Ishikawa (cell line): Measurements from ENCODE around the gene ADGRE3.

Experiments
- CEBPB ChIP-seq: IDR thresholded peaks from 2 replicates; pipeline ENCODE4 v1.6.1; 2012
- CREB1 ChIP-seq: IDR thresholded peaks from 2 replicates; pipeline ENCODE4 v1.6.1; 2012; ENCODE audit warnings: low read depth
- EGR1 ChIP-seq: IDR thresholded peaks from 2 replicates; pipeline ENCODE4 v1.6.1; 2012
- EP300 ChIP-seq: IDR thresholded peaks from 2 replicates; pipeline ENCODE4 v1.6.1; 2012; ENCODE audit warnings: borderline replicate concordance
- FOXM1 ChIP-seq: IDR thresholded peaks from 2 replicates; pipeline ENCODE4 v1.6.1; 2012; ENCODE audit warnings: low read depth, borderline replicate concordance
- NFIC ChIP-seq: IDR thresholded peaks from 2 replicates; pipeline ENCODE4 v1.6.1; 2012
- RAD21 ChIP-seq: IDR thresholded peaks from 2 replicates; pipeline ENCODE4 v1.6.1; 2012; ENCODE audit warnings: low read depth
- REST ChIP-seq: IDR thresholded peaks from 2 replicates; pipeline ENCODE4 v1.6.1; 2012; ENCODE audit warnings: low read depth, mild to moderate bottlenecking
- TAF1 ChIP-seq: IDR thresholded peaks from 2 replicates; pipeline ENCODE4 v1.6.1; 2012; ENCODE audit warnings: low read depth, mild to moderate bottlenecking
- TCF12 ChIP-seq: IDR thresholded peaks from 2 replicates; pipeline ENCODE4 v1.6.1; 2012; ENCODE audit warnings: low read depth
- TEAD4 ChIP-seq: IDR thresholded peaks from 2 replicates; pipeline ENCODE4 v1.6.1; 2012
- USF1 ChIP-seq: IDR thresholded peaks from 2 replicates; pipeline ENCODE4 v1.6.1; 2012
- YY1 ChIP-seq: IDR thresholded peaks from 2 replicates; pipeline ENCODE4 v1.6.1; 2012; ENCODE audit warnings: low read depth
- ZBTB7A ChIP-seq: IDR thresholded peaks from 2 replicates; pipeline ENCODE4 v1.6.1; 2012; ENCODE audit warnings: low read depth
- TF ChIP-seq, protein P1 (sequence below): IDR thresholded peaks from 2 replicates; pipeline ENCODE4 v1.6.1; 2012

The ADGRE3 gene

GRCh38 chr19:14577885-14578427 is 96.7 kb downstream of the ADGRE3 start:
- TF ChIP-seq EP300 (no peak), RAD21 (no peak)

- TF ChIP-seq YY1 (no peak), RAD21 (no peak), EP300 (no peak), TEAD4 (no peak), CREB1 (no peak), EGR1 (no peak), FOXM1 (no peak), CEBPB (no peak), ZBTB7A (no peak), USF1 (no peak), TCF12 (no peak), TAF1 (no peak), NFIC (no peak), REST (no peak)
- TF ChIP-seq, protein P1, sequence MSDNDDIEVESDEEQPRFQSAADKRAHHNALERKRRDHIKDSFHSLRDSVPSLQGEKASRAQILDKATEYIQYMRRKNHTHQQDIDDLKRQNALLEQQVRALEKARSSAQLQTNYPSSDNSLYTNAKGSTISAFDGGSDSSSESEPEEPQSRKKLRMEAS = no peak
These were observed 97.4 kb downstream of the ADGRE3 start for GRCh38 chr19:14577264-14577663.

GRCh38 chr19:14576363-14576762 is 98.3 kb downstream of the ADGRE3 start:
- TF ChIP-seq CREB1 (no peak), CEBPB (no peak)

GRCh38 chr19:14575428-14575980 is 99.1 kb downstream of the ADGRE3 start:
- TF ChIP-seq EGR1 = no peak
- TF ChIP-seq EP300 = no peak
- TF ChIP-seq YY1 = no peak
- TF ChIP-seq ZBTB7A = no peak
- no peak for TF ChIP-seq RAD21
- no peak for TF ChIP-seq TCF12
- no peak for TF ChIP-seq TEAD4
- no peak for TF ChIP-seq CEBPB
- no peak for TF ChIP-seq USF1
- no peak for TF ChIP-seq REST
- TF ChIP-seq CREB1 = no peak
- TF ChIP-seq NFIC = no peak
- TF ChIP-seq, protein P1 = no peak
- no peak for TF ChIP-seq FOXM1

- TF ChIP-seq TAF1 (peak; percentile 82), FOXM1 (no peak), CEBPB (no peak; the same call in 1 of the 2 replicates), RAD21 (peak; percentile 25; the same call in 1 of the 2 replicates), EP300 (0 out of 2 replicates have a peak, but pooled peaks have one; percentile 51), TCF12 (peak; percentile 83), EGR1 (0 out of 2 replicates have a peak, but pooled peaks have one; percentile 13), YY1 (no peak; the same call in none of the 2 replicates), CREB1 (no peak), NFIC (0 out of 2 replicates have a peak, but pooled peaks have one; percentile 18), REST (no peak), ZBTB7A (no peak), TEAD4 (no peak), USF1 (peak; percentile 26; the same call in 1 of the 2 replicates)
- TF ChIP-seq, protein P1 = peak; percentile 73
These were observed 102.8 kb downstream of the ADGRE3 start, which contains the start of gene NDUFB7 for GRCh38 chr19:14571695-14572490. TSS of gene NDUFB7 (minus strand) at chr19:14572066. CDS start at chr19:14572000, 66 bp downstream.
